Keratinocyte (primary cell): ENCODE data around the gene PUS3. TPM values are rescaled to one million over a fixed set of nuclear protein-coding genes. Genes with fewer than 3 reads are reported as not detected.

Experiments
- DNase-seq: peaks from one replicate; pipeline ENCODE4 v3.0.0-alpha.2; 2011; ENCODE audit warnings: low read depth, missing footprints, low spot score
- FAIRE-seq: peaks from 2 replicates; lab custom pipeline; 2011; peaks lifted over from hg19 to GRCh38; lab: Jason Lieb, UNC
- H2AFZ ChIP-seq: 2 replicates; pipeline ENCODE4 v1.6.0; 2012; ENCODE audit warnings: low read length, control low read depth, inconsistent platforms; ENCODE audit not compliant: control insufficient read depth
- H3K27ac ChIP-seq: 2 replicates; pipeline ENCODE4 v1.5.1; 2011; ENCODE audit warnings: low read length; ENCODE audit not compliant: control insufficient read depth, insufficient read depth
- H3K27me3 ChIP-seq: 3 replicates; pipeline ENCODE4 v1.6.0; 2011; ENCODE audit warnings: low read length; ENCODE audit not compliant: control insufficient read depth, insufficient read depth; ENCODE audit errors: extremely low read depth
- H3K36me3 ChIP-seq, 2 experiments: 2 replicates in 1 of 2; 3 replicates in 1 of 2; pipeline ENCODE4 v1.5.1; 2011; ENCODE audit warnings: low read length in 2 of 2, mild to moderate bottlenecking in 1 of 2; ENCODE audit not compliant: control insufficient read depth in 2 of 2, insufficient read depth in 2 of 2; ENCODE audit errors: extremely low read depth in 1 of 2
- H3K4me1 ChIP-seq: 3 replicates; pipeline ENCODE4 v1.5.1; 2011; ENCODE audit warnings: low read length; ENCODE audit not compliant: control insufficient read depth, insufficient read depth; ENCODE audit errors: extremely low read depth
- H3K4me2 ChIP-seq: 3 replicates; pipeline ENCODE4 v1.6.0; 2011; ENCODE audit warnings: low read depth, low read length; ENCODE audit not compliant: control insufficient read depth, insufficient read depth; ENCODE audit errors: extremely low read depth
- H3K4me3 ChIP-seq, 3 experiments: fragments of 200-600 bp in 1 of 3; sonication (generic) in 1 of 3; 2 replicates in 2 of 3; 3 replicates in 1 of 3; pipeline ENCODE4 v1.5.1; 2011 to 2016; ENCODE audit warnings: low read length in 3 of 3, mild to moderate bottlenecking in 3 of 3, control low read depth in 2 of 3, inconsistent platforms in 1 of 3, low read depth in 1 of 3, mixed read lengths in 1 of 3, mixed run types in 1 of 3, moderate library complexity in 1 of 3; ENCODE audit not compliant: control insufficient read depth in 2 of 3, insufficient read depth in 2 of 3; ENCODE audit errors: extremely low read depth in 1 of 3
- H3K79me2 ChIP-seq: 2 replicates; pipeline ENCODE4 v1.6.0; 2012; ENCODE audit warnings: low read length; ENCODE audit not compliant: control insufficient read depth, insufficient read depth
- H3K9ac ChIP-seq: 3 replicates; pipeline ENCODE4 v1.6.0; 2011; ENCODE audit warnings: low read length; ENCODE audit not compliant: control insufficient read depth, insufficient read depth; ENCODE audit errors: extremely low read depth
- H3K9me1 ChIP-seq: 3 replicates; pipeline ENCODE4 v1.6.0; 2011; ENCODE audit warnings: low read length; ENCODE audit not compliant: control insufficient read depth, insufficient read depth; ENCODE audit errors: extremely low read depth
- H3K9me3 ChIP-seq: 2 replicates; pipeline ENCODE4 v1.5.1; 2012; ENCODE audit warnings: low read depth, low read length; ENCODE audit not compliant: control insufficient read depth
- H4K20me1 ChIP-seq: 3 replicates; pipeline ENCODE4 v1.6.0; 2011; ENCODE audit warnings: low read length; ENCODE audit not compliant: control insufficient read depth, insufficient read depth; ENCODE audit errors: extremely low read depth
- EZH2 ChIP-seq: IDR thresholded peaks from one replicate; pipeline ENCODE4 v1.6.1; 2012; ENCODE audit warnings: inconsistent platforms, mild to moderate bottlenecking, low read length, moderate library complexity
- dilution Hi-C: fragments of 300-500 bp; cut with MboI; formaldehyde crosslinking; loops from one replicate; pipeline ENCODE4 v1.7.0; 2020; ENCODE audit warnings: low sequenced_read_pairs; ENCODE audit not compliant: extremely low pct_ligation_motif_present
- polyA plus RNA-seq, 5 experiments: library from polyadenylated mRNA; depleted of rRNA in 3 of 5; stranded (reverse) in 3 of 5; stranded (forward) in 1 of 5; unstranded in 1 of 5; fragments of >200 nt; gene quantifications; 1 replicate in 1 of 5; 2 replicates in 3 of 5; 3 replicates in 1 of 5; pipeline versions ENCODE4 v1.2.1 to v1.2.3, GENCODE V29; 2011 to 2012; ENCODE audit warnings: missing spikeins in 2 of 5, low read depth in 1 of 5, low replicate concordance in 1 of 5
- TF ChIP-seq, protein P1 (sequence below), 3 experiments: IDR thresholded peaks in 1 of 3; conservative IDR thresholded peaks in 1 of 3; optimal IDR thresholded peaks in 1 of 3; 2 replicates in 2 of 3; 3 replicates in 1 of 3; pipeline versions ENCODE3 to v1.5.1; 2011; ENCODE audit warnings: low read length in 3 of 3, mild to moderate bottlenecking in 3 of 3, moderate library complexity in 2 of 3, control low read depth in 1 of 3, inconsistent platforms in 1 of 3; ENCODE audit not compliant: insufficient read depth in 2 of 3; ENCODE audit errors: extremely low read depth in 1 of 3

The PUS3 gene
- polyA plus RNA-seq, 1 donor (not counting 4 experiments of a cell fraction or from before 2014, with no cell fraction given) = 11.8 TPM

DNA sequence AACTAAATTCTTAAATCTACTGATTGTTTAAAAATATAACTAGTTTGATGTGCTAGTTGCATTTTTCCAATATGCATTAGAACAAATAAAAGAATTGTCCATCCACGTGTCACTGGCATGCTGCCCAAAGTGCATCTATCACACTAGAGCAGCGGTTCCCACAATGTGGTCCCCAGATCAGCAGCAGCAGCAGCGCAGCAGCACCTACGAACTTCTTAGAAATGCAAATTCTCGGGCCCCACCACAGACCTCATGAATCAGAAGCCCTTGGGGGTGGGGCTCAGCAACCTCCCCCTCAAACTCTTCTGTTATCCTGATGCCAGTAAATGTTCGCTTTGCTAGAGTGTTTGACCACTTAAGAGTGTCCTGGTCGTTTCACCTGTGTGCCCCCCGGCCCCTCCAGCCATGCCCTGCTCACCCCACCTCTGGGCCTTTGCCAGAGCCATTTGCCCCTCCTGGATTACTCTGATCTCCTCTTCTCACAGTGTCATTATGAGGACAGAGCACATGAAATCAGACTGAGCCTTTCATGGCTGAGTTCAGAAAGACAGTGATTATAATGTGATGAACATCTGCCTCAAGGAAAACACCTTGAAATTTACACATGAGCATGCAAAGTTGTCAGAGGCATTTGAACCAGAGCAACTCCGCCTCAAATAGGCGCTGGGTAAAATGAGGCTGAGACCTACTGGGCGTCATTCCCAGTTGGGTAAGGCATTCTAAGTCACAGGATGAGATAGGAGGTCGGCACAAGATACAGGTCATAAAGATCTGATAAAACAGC, 30.2 kb upstream of the PUS3 start:
- dilution Hi-C loops = loop anchor here (25.0 kb wide), 1 partner anchor 279 kb away; the partner anchor contains the start of genes FAM118B and RPUSD4
- Histone ChIP-seq H3K9ac (no peak overlapping the region), H3K9me3 (no peaks in the 10 kb centered on the region)

DNA sequence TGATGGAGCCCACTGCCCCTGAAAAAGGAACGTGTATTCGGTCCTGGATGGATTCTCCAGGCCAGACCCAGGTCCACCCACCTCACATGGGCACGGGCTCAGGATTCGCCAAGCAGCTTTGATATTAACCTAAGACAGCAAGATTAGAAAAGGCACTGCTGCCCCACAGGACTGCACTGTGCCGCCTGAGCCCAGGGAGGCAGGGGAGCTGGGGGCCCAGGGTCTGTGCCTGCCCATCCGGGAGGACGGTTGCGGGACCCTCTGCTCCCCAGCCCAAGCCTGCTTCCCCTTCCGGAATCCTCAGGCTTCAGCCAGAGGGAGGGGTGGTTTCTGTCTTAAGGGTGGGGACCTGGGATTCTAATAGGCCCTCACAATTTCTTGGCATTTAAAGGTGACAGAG, 29.3 kb upstream of the PUS3 start:
- Histone ChIP-seq H3K4me2 (no peak overlapping the region), H3K4me3 (no peak overlapping the region), H3K27ac (no peak overlapping the region), H3K4me1 (no peaks in the 10 kb centered on the region), H3K9ac (no peak overlapping the region), H3K9me3 (no peaks in the 10 kb centered on the region), H3K36me3 (no peaks in the 10 kb centered on the region), H3K79me2 (no peaks in the 10 kb centered on the region), H3K9me1 (no peaks in the 10 kb centered on the region), H3K27me3 (peaks cover 31% of the 10 kb centered on the region), H4K20me1 (no peaks in the 10 kb centered on the region), H2AFZ (no peak overlapping the region)
- FAIRE-seq (no peak), DNase-seq (no peak)
- dilution Hi-C loops = loop anchor here (25.0 kb wide), 1 partner anchor 280 kb away; the partner anchor contains the start of genes FAM118B and RPUSD4
- no peak for TF ChIP-seq EZH2
- TF ChIP-seq, protein P1, sequence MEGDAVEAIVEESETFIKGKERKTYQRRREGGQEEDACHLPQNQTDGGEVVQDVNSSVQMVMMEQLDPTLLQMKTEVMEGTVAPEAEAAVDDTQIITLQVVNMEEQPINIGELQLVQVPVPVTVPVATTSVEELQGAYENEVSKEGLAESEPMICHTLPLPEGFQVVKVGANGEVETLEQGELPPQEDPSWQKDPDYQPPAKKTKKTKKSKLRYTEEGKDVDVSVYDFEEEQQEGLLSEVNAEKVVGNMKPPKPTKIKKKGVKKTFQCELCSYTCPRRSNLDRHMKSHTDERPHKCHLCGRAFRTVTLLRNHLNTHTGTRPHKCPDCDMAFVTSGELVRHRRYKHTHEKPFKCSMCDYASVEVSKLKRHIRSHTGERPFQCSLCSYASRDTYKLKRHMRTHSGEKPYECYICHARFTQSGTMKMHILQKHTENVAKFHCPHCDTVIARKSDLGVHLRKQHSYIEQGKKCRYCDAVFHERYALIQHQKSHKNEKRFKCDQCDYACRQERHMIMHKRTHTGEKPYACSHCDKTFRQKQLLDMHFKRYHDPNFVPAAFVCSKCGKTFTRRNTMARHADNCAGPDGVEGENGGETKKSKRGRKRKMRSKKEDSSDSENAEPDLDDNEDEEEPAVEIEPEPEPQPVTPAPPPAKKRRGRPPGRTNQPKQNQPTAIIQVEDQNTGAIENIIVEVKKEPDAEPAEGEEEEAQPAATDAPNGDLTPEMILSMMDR (optimal IDR thresholded peaks at IDR 0.05 in 1 of 3, IDR thresholded peaks at IDR 0.05 in 1 of 3, conservative IDR thresholded peaks at IDR 0.05 in 1 of 3; ENCODE audit: extremely low read depth in 1 of 3, insufficient read depth in 2 of 3, low read length in 3 of 3) = no peak

More for the DNA sequence above, 30.2 kb upstream of the PUS3 start:
- no peak overlapping the region for H3K4me2 ChIP-seq
- H3K4me3 ChIP-seq = no peak overlapping the region
- no peaks in the 10 kb centered on the region for H3K79me2 ChIP-seq
- no peak for TF ChIP-seq EZH2
- TF ChIP-seq, protein P1 (optimal IDR thresholded peaks at IDR 0.05 in 1 of 3, IDR thresholded peaks at IDR 0.05 in 1 of 3, conservative IDR thresholded peaks at IDR 0.05 in 1 of 3; ENCODE audit: extremely low read depth in 1 of 3, insufficient read depth in 2 of 3, low read length in 3 of 3) = no peak
- peaks cover 31% of the 10 kb centered on the region for H3K27me3 ChIP-seq
- H3K36me3 ChIP-seq = no peaks in the 10 kb centered on the region
- H3K27ac ChIP-seq = no peak overlapping the region
- no peaks in the 10 kb centered on the region for H4K20me1 ChIP-seq
- H3K4me1 ChIP-seq = no peaks in the 10 kb centered on the region
- no peak overlapping the region for H2AFZ ChIP-seq
- no peaks in the 10 kb centered on the region for H3K9me1 ChIP-seq
- FAIRE-seq (no peak), DNase-seq (no peak)
